Astrocyte of the cerebellum (primary cell): ENCODE data around the gene LRGUK.

ENCODE experiments used
- DNase-seq: peaks from one replicate; pipeline ENCODE4 v3.0.0-alpha.2; 2011; ENCODE audit warnings: low read depth
- H3K4me3 ChIP-seq: 2 replicates; pipeline ENCODE4 v1.5.1; 2011; ENCODE audit warnings: mild to moderate bottlenecking, low read depth, low read length, moderate library complexity
- in situ Hi-C: cut with HindIII; loops from 2 replicates; pipeline ENCODE4 v1.10.0; 2017; ENCODE audit warnings: low sequenced_read_pairs
- TF ChIP-seq, protein P1 (sequence below): IDR thresholded peaks from 2 replicates; pipeline ENCODE4 v1.5.1; 2012; ENCODE audit warnings: low read length, low read depth, moderate library complexity, mild to moderate bottlenecking; ENCODE audit errors: missing control alignments

LRGUK gene

DNA sequence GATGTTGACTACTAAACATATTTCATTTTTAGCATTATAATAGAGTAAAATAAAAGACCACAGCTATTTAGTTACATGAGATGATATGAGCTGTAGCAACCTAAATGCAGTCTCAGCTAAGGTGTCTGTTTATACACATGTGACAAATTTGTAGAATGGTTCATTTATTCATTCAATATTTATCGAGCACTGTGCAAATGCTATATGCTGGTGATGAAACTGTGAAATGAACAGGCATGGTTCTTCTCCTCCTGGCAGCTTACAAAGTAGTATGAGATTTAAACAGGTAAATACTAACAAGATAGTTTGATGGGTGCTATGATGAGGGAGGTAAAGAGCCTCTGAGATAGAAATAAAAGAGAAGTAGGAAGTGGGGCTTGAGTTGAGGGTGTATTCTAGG is 60.8 kb downstream of the LRGUK start:
- in situ Hi-C loops = no loop called here
- DNase-seq = no peak
- H3K4me3 ChIP-seq = no peak overlapping the region
- TF ChIP-seq, protein P1, sequence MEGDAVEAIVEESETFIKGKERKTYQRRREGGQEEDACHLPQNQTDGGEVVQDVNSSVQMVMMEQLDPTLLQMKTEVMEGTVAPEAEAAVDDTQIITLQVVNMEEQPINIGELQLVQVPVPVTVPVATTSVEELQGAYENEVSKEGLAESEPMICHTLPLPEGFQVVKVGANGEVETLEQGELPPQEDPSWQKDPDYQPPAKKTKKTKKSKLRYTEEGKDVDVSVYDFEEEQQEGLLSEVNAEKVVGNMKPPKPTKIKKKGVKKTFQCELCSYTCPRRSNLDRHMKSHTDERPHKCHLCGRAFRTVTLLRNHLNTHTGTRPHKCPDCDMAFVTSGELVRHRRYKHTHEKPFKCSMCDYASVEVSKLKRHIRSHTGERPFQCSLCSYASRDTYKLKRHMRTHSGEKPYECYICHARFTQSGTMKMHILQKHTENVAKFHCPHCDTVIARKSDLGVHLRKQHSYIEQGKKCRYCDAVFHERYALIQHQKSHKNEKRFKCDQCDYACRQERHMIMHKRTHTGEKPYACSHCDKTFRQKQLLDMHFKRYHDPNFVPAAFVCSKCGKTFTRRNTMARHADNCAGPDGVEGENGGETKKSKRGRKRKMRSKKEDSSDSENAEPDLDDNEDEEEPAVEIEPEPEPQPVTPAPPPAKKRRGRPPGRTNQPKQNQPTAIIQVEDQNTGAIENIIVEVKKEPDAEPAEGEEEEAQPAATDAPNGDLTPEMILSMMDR = no peak

DNA sequence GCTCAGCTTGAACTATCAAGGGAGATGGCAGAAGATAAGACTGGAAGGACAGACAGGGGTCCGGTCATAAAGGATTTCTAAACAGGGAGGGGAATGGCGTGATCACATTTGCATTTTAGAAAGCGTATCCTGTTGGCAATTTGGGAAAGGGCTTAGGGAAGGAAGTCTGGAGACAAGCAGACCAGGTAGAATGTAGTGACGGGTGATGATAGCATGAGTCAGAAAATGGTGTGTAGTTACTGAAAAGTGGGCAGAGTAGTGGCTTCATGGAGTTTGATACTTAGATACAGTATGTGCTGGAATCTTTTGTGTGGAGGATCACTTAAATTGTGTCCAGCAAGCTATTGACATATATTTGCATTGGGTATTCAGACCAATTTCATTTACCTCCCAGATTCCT is 61.2 kb downstream of the LRGUK start:
- DNase-seq = no peak
- H3K4me3 ChIP-seq = no peak overlapping the region
- TF ChIP-seq, protein P1 = no peak
- in situ Hi-C loops = no loop called here

DNA sequence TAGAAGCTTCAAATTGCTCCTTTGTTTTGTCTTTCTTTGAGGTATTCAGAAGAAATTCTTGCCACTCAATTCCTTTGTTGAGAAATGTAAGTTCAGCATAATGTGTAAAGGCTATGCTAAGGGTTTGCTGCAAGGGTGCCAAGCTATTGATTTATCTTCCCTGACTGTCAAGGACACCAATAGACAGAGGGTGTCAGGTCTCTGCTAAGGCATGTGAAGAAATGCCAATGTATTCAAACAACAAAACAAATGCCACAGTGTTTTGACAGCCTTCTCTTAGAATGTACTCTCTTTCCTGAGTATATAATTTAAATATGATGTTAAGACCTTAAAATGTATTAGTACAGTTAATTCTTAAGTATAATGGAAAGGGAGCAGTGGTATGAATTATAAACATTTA is 62.4 kb downstream of the LRGUK start:
- TF ChIP-seq, protein P1 = no peak
- DNase-seq = no peak
- in situ Hi-C loops = no loop called here
- H3K4me3 ChIP-seq = no peak overlapping the region

DNA sequence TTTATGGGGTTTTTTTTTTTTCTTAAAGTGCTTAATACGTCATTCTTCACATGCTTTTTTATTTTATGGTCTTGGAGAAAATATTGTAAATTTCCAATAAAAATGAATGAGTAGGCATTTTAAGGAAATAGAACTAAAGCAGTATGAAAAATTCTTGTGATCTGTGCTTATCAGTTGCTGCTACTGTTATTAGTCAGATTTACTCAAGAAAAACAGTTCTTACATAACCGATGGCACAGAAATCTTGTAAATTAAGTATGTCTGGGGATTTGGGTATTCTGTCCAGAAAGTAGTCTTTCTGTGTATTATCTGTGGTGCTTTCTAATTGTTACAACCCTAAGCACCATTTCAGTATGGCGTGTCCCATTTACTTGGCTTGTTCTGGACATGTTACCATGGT is 64.7 kb downstream of the LRGUK start:
- in situ Hi-C loops = no loop called here
- DNase-seq = no peak
- TF ChIP-seq, protein P1 = no peak

DNA sequence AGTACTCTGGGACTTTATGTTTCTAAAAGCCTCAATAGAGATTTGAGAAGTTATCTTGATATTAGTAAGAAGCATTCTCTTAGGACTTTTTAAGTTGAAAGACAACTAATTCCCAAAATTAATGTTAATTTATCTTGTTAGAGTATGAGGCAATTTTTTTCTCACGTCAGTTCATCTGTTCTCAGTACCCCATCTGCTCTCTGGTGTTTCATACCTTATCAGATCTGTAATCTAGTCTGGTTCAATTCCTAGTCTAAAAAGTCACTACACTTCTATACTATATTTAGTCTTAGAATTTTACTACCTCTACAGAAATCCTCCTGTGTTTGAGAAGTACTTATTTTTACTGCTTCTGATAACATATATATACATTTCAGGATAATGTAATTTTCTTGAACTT is 66.1 kb downstream of the LRGUK start:
- in situ Hi-C loops = no loop called here
- TF ChIP-seq, protein P1 = no peak
- no peak overlapping the region for H3K4me3 ChIP-seq
- DNase-seq = no peak

More for the DNA sequence above, 64.7 kb downstream of the LRGUK start:
- no peak overlapping the region for H3K4me3 ChIP-seq

DNA sequence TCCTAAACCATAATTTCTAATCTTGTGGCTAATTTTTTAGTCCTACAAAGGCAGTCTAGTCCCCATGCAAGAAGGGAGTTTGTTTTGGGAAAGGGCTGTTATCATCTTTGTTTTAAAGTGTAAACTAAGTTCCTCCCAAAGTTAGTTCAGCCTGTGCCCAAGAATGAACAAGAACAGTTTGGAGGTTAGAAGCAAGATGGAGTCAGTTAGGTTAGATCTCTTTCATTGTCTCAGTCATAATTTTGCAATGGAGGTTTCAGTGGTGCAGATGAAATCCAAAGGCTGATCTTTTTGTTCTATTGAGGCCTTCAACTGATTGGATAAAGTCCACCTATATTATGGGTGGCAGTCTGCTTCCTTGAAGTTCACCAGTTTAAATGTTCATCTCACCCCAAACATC is 68.1 kb downstream of the LRGUK start:
- TF ChIP-seq, protein P1 = no peak
- DNase-seq = no peak
- in situ Hi-C loops = no loop called here
- no peak overlapping the region for H3K4me3 ChIP-seq

DNA sequence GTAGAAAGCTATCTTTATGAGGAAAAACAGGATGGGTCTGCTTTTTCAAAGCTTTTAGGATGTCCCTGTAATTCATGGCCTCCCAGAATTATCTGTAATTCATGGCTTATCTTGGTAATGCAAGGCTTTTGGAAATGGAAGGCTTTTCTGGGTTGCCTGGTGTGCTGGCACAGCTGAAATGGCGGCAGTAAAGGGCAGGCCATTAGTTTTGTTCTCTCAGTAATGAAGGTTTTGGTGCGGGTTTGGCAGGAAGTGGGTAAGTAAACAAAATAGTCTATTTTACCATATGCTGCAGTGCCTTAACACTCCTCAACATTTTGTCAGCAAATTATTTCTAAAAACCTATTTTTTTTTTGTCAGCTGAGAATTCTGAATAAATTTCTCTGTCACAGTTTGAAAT is 69.3 kb downstream of the LRGUK start:
- no peak for DNase-seq
- TF ChIP-seq, protein P1 = no peak
- in situ Hi-C loops = no loop called here
- no peak overlapping the region for H3K4me3 ChIP-seq
